Smooth muscle cell (in vitro differentiated cells): ENCODE results near the gene MSGN1. TPM values are rescaled to one million over a fixed set of nuclear protein-coding genes. Genes with fewer than 3 reads are reported as not detected.

Experiments used
- DNase-seq: peaks from one replicate; lab custom pipeline; 2025; ENCODE audit not compliant: unreplicated experiment; lab: John Stamatoyannopoulos, UW
- H2AFZ ChIP-seq: fragments of 200-600 bp; sonication (generic); 2 replicates; pipeline ENCODE4 v1.6.0; 2016; ENCODE audit warnings: antibody characterized with exemption, low read depth, mild to moderate bottlenecking
- H3F3A ChIP-seq: fragments of 200-600 bp; sonication (generic); 2 replicates; pipeline ENCODE4 v1.6.0; 2017; ENCODE audit warnings: antibody characterized with exemption, low read depth
- H3K27ac ChIP-seq: fragments of 200-600 bp; sonication (generic); 2 replicates; pipeline ENCODE4 v1.5.1; 2016; ENCODE audit warnings: low read depth, mild to moderate bottlenecking
- H3K27me3 ChIP-seq: fragments of 200-600 bp; sonication (generic); 2 replicates; pipeline ENCODE4 v1.6.1; 2016; ENCODE audit warnings: low read depth, mild to moderate bottlenecking
- H3K36me3 ChIP-seq: fragments of 200-600 bp; sonication (generic); 2 replicates; pipeline ENCODE4 v1.5.1; 2016; ENCODE audit warnings: low read depth
- H3K4me1 ChIP-seq: fragments of 200-600 bp; sonication (generic); 2 replicates; pipeline ENCODE4 v1.5.1; 2016; ENCODE audit warnings: low read depth
- H3K4me2 ChIP-seq: fragments of 200-600 bp; sonication (generic); 2 replicates; pipeline ENCODE4 v1.6.0; 2016; ENCODE audit warnings: mild to moderate bottlenecking
- H3K4me3 ChIP-seq: fragments of 200-600 bp; sonication (generic); 2 replicates; pipeline ENCODE4 v1.5.1; 2016; ENCODE audit warnings: mild to moderate bottlenecking
- H3K79me2 ChIP-seq: fragments of 200-600 bp; sonication (generic); 2 replicates; pipeline ENCODE4 v1.6.0; 2016; ENCODE audit warnings: low read depth, mild to moderate bottlenecking
- H3K9ac ChIP-seq: fragments of 200-600 bp; sonication (generic); 2 replicates; pipeline ENCODE4 v1.6.0; 2016; ENCODE audit warnings: low read depth
- H3K9me3 ChIP-seq: fragments of 200-600 bp; sonication (generic); replicated peaks from 2 replicates; pipeline ENCODE4 v1.5.1; 2016; ENCODE audit warnings: low read depth
- H4K20me1 ChIP-seq: fragments of 200-600 bp; sonication (generic); 2 replicates; pipeline ENCODE4 v1.6.0; 2016; ENCODE audit warnings: low read depth
- CTCF ChIP-seq: fragments of 200-600 bp; sonication (generic); IDR thresholded peaks from 2 replicates; pipeline ENCODE4 v1.5.1; 2017; ENCODE audit warnings: borderline replicate concordance, mild to moderate bottlenecking, antibody characterized with exemption; ENCODE audit not compliant: insufficient read depth, poor library complexity, severe bottlenecking
- WGBS: methylation state at CpG from one replicate; pipeline ENCODE4 v1.1.7; 2016; ENCODE audit warnings: low lambda C conversion rate; 5-methylcytosine and 5-hydroxymethylcytosine counted together
- polyA plus RNA-seq: library from polyadenylated mRNA; unstranded; fragments of >200 nt; fragmentation: Nextera tagmentation; extraction: Ambion mirVana; gene quantifications from 2 replicates; pipeline ENCODE4 v1.2.1, GENCODE V29; 2016
- total RNA-seq: library from RNA; depleted of rRNA; stranded (reverse); fragments of >200 nt; gene quantifications from 2 replicates; pipeline ENCODE4 v1.2.3, GENCODE V29; 2014

MSGN1 gene
- total RNA-seq (not detected in 2 replicates), polyA plus RNA-seq (0.56 TPM in 1 of 2 replicates, not detected in the other)

GRCh38 chr2:17816396-17817245 is at the start of gene MSGN1:
Gene MSGN1, plus strand, starts transcription at chr2:17816460. Its CDS starts 59 bp downstream, at chr2:17816519.
- 95% methylated on average over 26 of the region's 26 CpGs for WGBS

GRCh38 chr2:17768894-17769293 is 47.4 kb upstream of the MSGN1 start:
- H3K4me1 ChIP-seq = no peaks in the 10 kb centered on the region
- H3K36me3 ChIP-seq = peaks cover 7% of the 10 kb centered on the region
- H3K4me3 ChIP-seq = no peak overlapping the region
- H3K27me3 ChIP-seq = no peaks in the 10 kb centered on the region
- H3K4me2 ChIP-seq = no peak overlapping the region
- 97% methylated on average over 4 of the region's 4 CpGs for WGBS
- H2AFZ ChIP-seq = no peak overlapping the region
- no peak overlapping the region for H3K9ac ChIP-seq
- DNase-seq = no peak
- TF ChIP-seq CTCF = no peak
- no peak overlapping the region for H3K27ac ChIP-seq
- H3K79me2 ChIP-seq = no peaks in the 10 kb centered on the region
- H4K20me1 ChIP-seq = no peaks in the 10 kb centered on the region
- H3F3A ChIP-seq = no peaks in the 10 kb centered on the region
- no peaks in the 10 kb centered on the region for H3K9me3 ChIP-seq

More at GRCh38 chr2:17816396-17817245, at the start of gene MSGN1:
- Histone ChIP-seq H3K79me2 (no peaks in the 10 kb centered on the region), H3K4me1 (peaks cover 33% of the 10 kb centered on the region), H3K4me2 (peak within 1 kb of the TSS; percentile 15), H3K27ac (peak within 1 kb of the TSS; percentile 78), H3K27me3 (no peaks in the 10 kb centered on the region), H4K20me1 (no peaks in the 10 kb centered on the region), H3K9ac (peak within 1 kb of the TSS; percentile 43), H2AFZ (peak within 1 kb of the TSS; percentile 81), H3K9me3 (no peaks in the 10 kb centered on the region), H3K36me3 (no peaks in the 10 kb centered on the region), H3F3A (peaks cover 19% of the 10 kb centered on the region), H3K4me3 (no peak within 1 kb of the TSS)
- no peak for TF ChIP-seq CTCF
- DNase-seq = no peak

- no peaks in the 10 kb centered on the region for H3K9me3 ChIP-seq
- no peaks in the 10 kb centered on the region for H3K4me1 ChIP-seq
- H2AFZ ChIP-seq = no peak overlapping the region
- 95% methylated on average over 2 of the region's 2 CpGs for WGBS
- no peak overlapping the region for H3K9ac ChIP-seq
- H3K79me2 ChIP-seq = no peaks in the 10 kb centered on the region
- no peak for TF ChIP-seq CTCF
- no peaks in the 10 kb centered on the region for H3F3A ChIP-seq
- H3K27me3 ChIP-seq = no peaks in the 10 kb centered on the region
- H4K20me1 ChIP-seq = no peaks in the 10 kb centered on the region
- no peak overlapping the region for H3K27ac ChIP-seq
- peaks cover 11% of the 10 kb centered on the region for H3K36me3 ChIP-seq
- no peak overlapping the region for H3K4me3 ChIP-seq
- no peak overlapping the region for H3K4me2 ChIP-seq
- no peak for DNase-seq
These were observed 44.3 kb upstream of the MSGN1 start for GRCh38 chr2:17771956-17772355.
